ENCODE data around the gene CNOT1. TPM values are rescaled to one million over a fixed set of nuclear protein-coding genes. Genes with fewer than 3 reads are reported as not detected.

The CNOT1 gene
- total RNA-seq, 2 donors from 2014 or later: 54.3 to 63.2 TPM

- H3K27me3 ChIP-seq: no peaks in the 10 kb centered on the region
- no peak for TF ChIP-seq CTCF (IDR thresholded peaks at IDR 0.05)
- no peak overlapping the region for H3K4me3 ChIP-seq
- no peak overlapping the region for H3K27ac ChIP-seq
- H3K4me1 ChIP-seq: peaks cover 0 to 39% of the 10 kb centered on the region in 2 donors
- no peak for DNase-seq (ENCODE audit: low spot score)
- no peaks in the 10 kb centered on the region for H3K36me3 ChIP-seq
- no peaks in the 10 kb centered on the region for H3K9me3 ChIP-seq
Observed at GRCh38 chr16:58498341-58499091, 131.1 kb downstream of the CNOT1 start.

GRCh38 chr16:58497935-58498334 is 131.7 kb downstream of the CNOT1 start:
- Histone ChIP-seq H3K4me1 (peaks cover 0 to 39% of the 10 kb centered on the region in 2 donors), H3K9me3 (no peaks in the 10 kb centered on the region), H3K27me3 (no peaks in the 10 kb centered on the region), H3K36me3 (no peaks in the 10 kb centered on the region), H3K4me3 (no peak overlapping the region), H3K27ac (no peak overlapping the region)
- no peak for DNase-seq (ENCODE audit: low spot score)
- no peak for TF ChIP-seq CTCF (IDR thresholded peaks at IDR 0.05)

- Histone ChIP-seq H3K36me3 (no peaks in the 10 kb centered on the region), H3K4me3 (no peak overlapping the region), H3K27me3 (no peaks in the 10 kb centered on the region), H3K4me1 (peaks cover 0 to 39% of the 10 kb centered on the region in 2 donors), H3K9me3 (no peaks in the 10 kb centered on the region), H3K27ac (no peak overlapping the region)
- DNase-seq (ENCODE audit: low spot score): no peak
- TF ChIP-seq CTCF (IDR thresholded peaks at IDR 0.05): no peak
Observed at GRCh38 chr16:58497468-58497867, 132.2 kb downstream of the CNOT1 start.

- Histone ChIP-seq H3K27me3 (no peaks in the 10 kb centered on the region), H3K27ac (peak overlapping the region; percentile 78 to 82), H3K4me1 (peaks cover 0 to 28% of the 10 kb centered on the region in 2 donors), H3K9me3 (no peaks in the 10 kb centered on the region), H3K36me3 (no peaks in the 10 kb centered on the region), H3K4me3 (peak overlapping the region in 1 of 2 donors; percentile 31)
- no peak for TF ChIP-seq CTCF (IDR thresholded peaks at IDR 0.05)
- DNase-seq (ENCODE audit: low spot score): no peak
Observed at GRCh38 chr16:58495521-58496331, 133.9 kb downstream of the CNOT1 start.

- peak; percentile 88 for DNase-seq (ENCODE audit: low spot score)
- H3K9me3 ChIP-seq: no peaks in the 10 kb centered on the region
- peak overlapping the region in 1 of 2 donors; percentile 31 for H3K4me3 ChIP-seq
- no peaks in the 10 kb centered on the region for H3K36me3 ChIP-seq
- H3K4me1 ChIP-seq: peaks cover 0 to 21% of the 10 kb centered on the region in 2 donors
- peak in 1 of 2 donors; percentile 62 for TF ChIP-seq CTCF (IDR thresholded peaks at IDR 0.05)
- no peaks in the 10 kb centered on the region for H3K27me3 ChIP-seq
- H3K27ac ChIP-seq: peak overlapping the region; percentile 78 to 82
Observed at GRCh38 chr16:58494981-58495520, 134.6 kb downstream of the CNOT1 start.
